GM21737 (cell line): ENCODE measurements around the gene LARP4B.

Experiments used
- ATAC-seq: cut with Tn5 transposase; IDR thresholded peaks from one replicate; pipeline ENCODE4 v1.9.1; 2021; ENCODE audit warnings: mild to moderate bottlenecking, moderate library complexity; ENCODE audit not compliant: unreplicated experiment

LARP4B gene

GRCh38 chr10:790821-791551, 140.5 kb downstream of the LARP4B start:
- no peak for ATAC-seq

GRCh38 chr10:789831-790701, 141.4 kb downstream of the LARP4B start:
- ATAC-seq, result no peak

- ATAC-seq, result no peak
These were observed 142.4 kb downstream of the LARP4B start for GRCh38 chr10:788796-789748.

- no peak for ATAC-seq
These were observed 143.4 kb downstream of the LARP4B start for GRCh38 chr10:787933-788651.

- ATAC-seq, result no peak
These were observed 144.7 kb downstream of the LARP4B start for GRCh38 chr10:786633-787474.

GRCh38 chr10:785861-786214, 145.7 kb downstream of the LARP4B start:
- no peak for ATAC-seq

- no peak for ATAC-seq
These were observed 146.2 kb downstream of the LARP4B start for GRCh38 chr10:785089-785860.

- no peak for ATAC-seq
These were observed 147.0 kb downstream of the LARP4B start for GRCh38 chr10:784403-785088.

- no peak for ATAC-seq
These were observed 148.5 kb downstream of the LARP4B start for GRCh38 chr10:782751-783648.

- no peak for ATAC-seq
These were observed 150.7 kb downstream of the LARP4B start for GRCh38 chr10:780536-781524.

GRCh38 chr10:778626-779330, 152.7 kb downstream of the LARP4B start:
- no peak for ATAC-seq

GRCh38 chr10:777913-778479, 153.5 kb downstream of the LARP4B start:
- no peak for ATAC-seq

- no peak for ATAC-seq
These were observed 154.7 kb downstream of the LARP4B start for GRCh38 chr10:776772-777171.

GRCh38 chr10:775245-776075, 156.0 kb downstream of the LARP4B start:
- ATAC-seq, result no peak
